Suprapubic skin (tissue), 4 donors: ENCODE results near the gene MEGF9. TPM values are rescaled to one million over a fixed set of nuclear protein-coding genes. Genes with fewer than 3 reads are reported as not detected.
A peak's percentile ranks its signal among the peaks of the same experiment; 100 is the strongest.

ENCODE experiments used
- DNase-seq, 2 donors: peaks; one replicate each; pipeline ENCODE4 v3.0.0-alpha.2; 2019; ENCODE audit warnings: low spot score in 2 of 2
- H3K27ac ChIP-seq: fragments of 200-600 bp; sonication (generic); one replicate; pipeline ENCODE4 v1.5.1; 2019
- H3K27me3 ChIP-seq: fragments of 200-600 bp; sonication (generic); one replicate; pipeline ENCODE4 v1.5.1; 2019
- H3K36me3 ChIP-seq: fragments of 200-600 bp; sonication (generic); one replicate; pipeline ENCODE4 v1.5.1; 2019
- H3K4me1 ChIP-seq: fragments of 200-600 bp; sonication (generic); one replicate; pipeline ENCODE4 v1.5.1; 2019
- H3K4me3 ChIP-seq: fragments of 200-600 bp; sonication (generic); one replicate; pipeline ENCODE4 v1.5.1; 2019; ENCODE audit warnings: mild to moderate bottlenecking
- H3K9me3 ChIP-seq: fragments of 200-600 bp; sonication (generic); one replicate; pipeline ENCODE4 v1.5.1; 2019
- EP300 ChIP-seq: sonication (generic); formaldehyde crosslinking; IDR thresholded peaks from one replicate; pipeline ENCODE4 v1.6.1; 2017; ENCODE audit warnings: antibody characterized with exemption
- POLR2A ChIP-seq, 2 donors: fragments of 450-650 bp; IDR thresholded peaks; one replicate each; pipeline ENCODE4 v1.6.1; 2017; ENCODE audit warnings: antibody characterized with exemption in 2 of 2, mild to moderate bottlenecking in 2 of 2, moderate library complexity in 2 of 2
- POLR2AphosphoS5 ChIP-seq, 3 donors: sonication (generic); formaldehyde crosslinking; IDR thresholded peaks; one replicate each; pipeline ENCODE4 v1.6.1; 2017; ENCODE audit warnings: antibody characterized with exemption in 3 of 3
- WGBS: methylation state at CpG from one replicate; pipeline ENCODE4 v1.1.5; 2018; 5-methylcytosine and 5-hydroxymethylcytosine counted together
- total RNA-seq, 4 donors: library from RNA; depleted of rRNA; stranded (reverse); fragments of >200 nt; gene quantifications; one replicate each; pipeline ENCODE4 v1.1.0, GENCODE V29; 2016
- TF ChIP-seq, protein P1 (sequence below), 2 donors: fragments of 200-600 bp in 1 of 2; fragments of 450-650 bp in 1 of 2; sonication (generic) in 1 of 2; IDR thresholded peaks; one replicate each; pipeline ENCODE4 v1.5.1; 2016 to 2019; ENCODE audit warnings: antibody characterized with exemption in 2 of 2, mild to moderate bottlenecking in 1 of 2, moderate library complexity in 1 of 2

The MEGF9 gene
- 10 to 100 TPM; 33.6 to 58.1 (median 46.0) TPM for total RNA-seq

DNA sequence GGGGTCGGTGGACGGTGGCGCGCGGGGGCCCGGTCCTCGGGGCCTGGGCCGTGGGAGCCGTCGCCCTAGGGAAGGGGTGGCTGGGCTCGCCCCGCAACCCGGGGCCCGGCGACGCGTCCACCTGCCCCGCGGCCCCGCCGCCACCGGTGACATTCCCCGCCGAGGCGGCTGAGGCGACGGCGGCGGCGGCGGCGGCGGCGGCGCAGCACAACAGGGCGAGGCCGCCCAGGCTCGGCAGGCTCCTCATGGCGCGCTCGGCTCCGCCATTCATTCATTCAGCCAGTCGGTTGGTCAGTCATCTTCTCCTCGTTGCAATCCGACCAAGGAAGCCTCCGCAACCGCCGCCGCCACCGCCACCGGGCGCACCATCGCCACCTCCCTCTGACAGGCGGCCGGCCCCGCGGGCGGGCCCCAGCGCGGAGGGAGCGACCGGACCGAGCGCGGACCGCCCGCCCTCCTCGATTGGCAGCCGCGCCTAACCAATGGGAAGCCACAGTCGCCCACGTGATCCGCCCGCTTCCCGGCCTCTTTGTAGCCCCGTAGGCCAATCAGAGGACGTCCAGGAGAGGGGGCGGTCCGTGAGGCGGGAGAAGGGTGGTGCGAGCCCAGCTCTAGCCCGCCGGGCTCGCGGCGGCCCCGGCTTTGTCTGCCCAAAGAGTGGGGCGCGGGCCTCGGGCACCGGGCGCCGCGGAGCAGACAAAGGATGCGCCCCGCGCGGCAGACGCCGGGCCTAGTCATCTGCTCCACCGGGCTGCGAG is at the start of gene MEGF9:
MEGF9 (minus strand) TSS at position 383 of the 758 bp plus-strand sequence; CDS start at position 271, 112 bp downstream.
- TF ChIP-seq POLR2A (IDR thresholded peaks at IDR 0.05) (peak in 1 of 2 donors; percentile 55), EP300 (no peak), POLR2AphosphoS5 (IDR thresholded peaks at IDR 0.05) (peak in 2 of 3 donors; percentile 11 to 24)
- TF ChIP-seq, protein P1, sequence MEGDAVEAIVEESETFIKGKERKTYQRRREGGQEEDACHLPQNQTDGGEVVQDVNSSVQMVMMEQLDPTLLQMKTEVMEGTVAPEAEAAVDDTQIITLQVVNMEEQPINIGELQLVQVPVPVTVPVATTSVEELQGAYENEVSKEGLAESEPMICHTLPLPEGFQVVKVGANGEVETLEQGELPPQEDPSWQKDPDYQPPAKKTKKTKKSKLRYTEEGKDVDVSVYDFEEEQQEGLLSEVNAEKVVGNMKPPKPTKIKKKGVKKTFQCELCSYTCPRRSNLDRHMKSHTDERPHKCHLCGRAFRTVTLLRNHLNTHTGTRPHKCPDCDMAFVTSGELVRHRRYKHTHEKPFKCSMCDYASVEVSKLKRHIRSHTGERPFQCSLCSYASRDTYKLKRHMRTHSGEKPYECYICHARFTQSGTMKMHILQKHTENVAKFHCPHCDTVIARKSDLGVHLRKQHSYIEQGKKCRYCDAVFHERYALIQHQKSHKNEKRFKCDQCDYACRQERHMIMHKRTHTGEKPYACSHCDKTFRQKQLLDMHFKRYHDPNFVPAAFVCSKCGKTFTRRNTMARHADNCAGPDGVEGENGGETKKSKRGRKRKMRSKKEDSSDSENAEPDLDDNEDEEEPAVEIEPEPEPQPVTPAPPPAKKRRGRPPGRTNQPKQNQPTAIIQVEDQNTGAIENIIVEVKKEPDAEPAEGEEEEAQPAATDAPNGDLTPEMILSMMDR (IDR thresholded peaks at IDR 0.05) = no peak
- Histone ChIP-seq H3K36me3 (no peaks in the 10 kb centered on the region), H3K4me3 (peak within 1 kb of the TSS; percentile 84), H3K27ac (peak within 1 kb of the TSS; percentile 91), H3K4me1 (peaks cover 50% of the 10 kb centered on the region), H3K27me3 (no peaks in the 10 kb centered on the region), H3K9me3 (no peaks in the 10 kb centered on the region)
- DNase-seq = peak; percentile 99
- under 1% methylated on average over 31 of the region's 102 CpGs for WGBS

- H3K36me3 ChIP-seq = peaks cover 51% of the 10 kb centered on the region
- no peaks in the 10 kb centered on the region for H3K4me1 ChIP-seq
- WGBS = 72% methylated on average over 2 of the region's 2 CpGs
- no peaks in the 10 kb centered on the region for H3K9me3 ChIP-seq
- no peaks in the 10 kb centered on the region for H3K27me3 ChIP-seq
- no peak overlapping the region for H3K4me3 ChIP-seq
- DNase-seq = no peak
- H3K27ac ChIP-seq = no peak overlapping the region
- TF ChIP-seq EP300 = no peak
- no peak for TF ChIP-seq POLR2A (IDR thresholded peaks at IDR 0.05)
- no peak for TF ChIP-seq POLR2AphosphoS5 (IDR thresholded peaks at IDR 0.05)
- TF ChIP-seq, protein P1 (IDR thresholded peaks at IDR 0.05) = no peak
These were observed 46.7 kb upstream of the MEGF9 start for GRCh38 chr9:120761006-120761405.

DNA sequence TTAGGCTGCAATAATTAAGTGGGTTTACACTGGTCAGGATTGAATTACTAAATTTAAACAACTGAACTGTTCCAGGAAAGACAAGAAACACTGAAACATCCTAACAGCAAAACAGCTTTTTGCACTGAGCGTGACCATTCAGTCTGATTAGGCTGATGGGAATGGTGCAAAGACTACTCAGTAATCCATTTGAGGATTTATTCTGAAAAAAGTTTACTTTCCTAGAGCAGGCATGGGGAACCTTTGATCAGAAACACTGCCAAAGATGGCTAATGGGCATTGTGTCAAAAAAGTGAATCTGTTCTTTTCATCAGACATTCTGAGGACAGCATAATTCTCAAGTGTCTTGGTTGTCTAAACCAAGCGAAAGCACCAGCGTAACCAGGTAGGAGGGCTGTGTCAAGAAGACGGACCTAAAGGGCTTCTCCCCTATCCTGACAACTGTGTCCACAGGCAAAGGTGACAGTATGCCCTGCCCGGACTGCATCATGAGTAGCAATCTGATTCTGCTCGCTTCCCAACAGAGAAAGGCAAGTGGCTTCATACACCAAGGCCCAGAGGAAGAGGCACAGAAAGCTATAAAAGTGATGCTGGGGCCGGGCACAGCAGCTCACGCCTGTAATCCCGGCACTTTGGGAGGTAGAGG is 45.6 kb upstream of the MEGF9 start:
- Histone ChIP-seq H3K4me1 (peaks cover 4% of the 10 kb centered on the region), H3K4me3 (no peak overlapping the region), H3K27ac (no peak overlapping the region), H3K9me3 (no peaks in the 10 kb centered on the region), H3K36me3 (peaks cover 40% of the 10 kb centered on the region), H3K27me3 (no peaks in the 10 kb centered on the region)
- WGBS = 88% methylated on average over 9 of the region's 9 CpGs
- no peak for DNase-seq
- TF ChIP-seq EP300 (no peak), POLR2AphosphoS5 (IDR thresholded peaks at IDR 0.05) (no peak), POLR2A (IDR thresholded peaks at IDR 0.05) (no peak)
- TF ChIP-seq, protein P1 (IDR thresholded peaks at IDR 0.05) = no peak

GRCh38 chr9:120758544-120758943 is 44.3 kb upstream of the MEGF9 start:
- Histone ChIP-seq H3K4me3 (no peak overlapping the region), H3K4me1 (peaks cover 4% of the 10 kb centered on the region), H3K27me3 (no peaks in the 10 kb centered on the region), H3K9me3 (no peaks in the 10 kb centered on the region), H3K27ac (no peak overlapping the region), H3K36me3 (peaks cover 27% of the 10 kb centered on the region)
- WGBS = 72% methylated on average over 3 of the region's 3 CpGs
- TF ChIP-seq, protein P1 (IDR thresholded peaks at IDR 0.05) = no peak
- TF ChIP-seq EP300 (no peak), POLR2AphosphoS5 (IDR thresholded peaks at IDR 0.05) (no peak), POLR2A (IDR thresholded peaks at IDR 0.05) (no peak)
- DNase-seq = no peak
